Upper lobe of left lung (tissue), 4 donors: ENCODE results near the gene PHF2.

Experiments used
- CTCF ChIP-seq, 6 experiments: fragments of 450-650 bp in 4 of 6; fragments of 200-600 bp in 2 of 6; sonication (generic) in 2 of 6; IDR thresholded peaks; one replicate each; pipeline ENCODE4 v1.5.1; 2016 to 2019; ENCODE audit warnings: antibody characterized with exemption in 6 of 6
- EP300 ChIP-seq, 4 donors: sonication (generic); formaldehyde crosslinking; IDR thresholded peaks; one replicate each; pipeline ENCODE4 v1.5.1; 2017; ENCODE audit warnings: antibody characterized with exemption in 4 of 4, control low read depth in 2 of 4
- POLR2A ChIP-seq, 4 donors: fragments of 450-650 bp; IDR thresholded peaks; one replicate each; pipeline ENCODE4 v1.5.1; 2016 to 2017; ENCODE audit warnings: antibody characterized with exemption in 4 of 4, mild to moderate bottlenecking in 2 of 4

GRCh38 chr9:93624977-93625376 lies 48.6 kb downstream of the PHF2 start:
- TF ChIP-seq CTCF (IDR thresholded peaks at IDR 0.05) (no peak), POLR2A (IDR thresholded peaks at IDR 0.05) (no peak), EP300 (IDR thresholded peaks at IDR 0.05) (no peak)
